Measurements from ENCODE around the gene MALSU1. TPM values are rescaled to one million over a fixed set of nuclear protein-coding genes. Genes with fewer than 3 reads are reported as not detected.

The MALSU1 gene
- total and polyA plus RNA-seq, 2 donors: 42.8 to 60.8 TPM

DNA sequence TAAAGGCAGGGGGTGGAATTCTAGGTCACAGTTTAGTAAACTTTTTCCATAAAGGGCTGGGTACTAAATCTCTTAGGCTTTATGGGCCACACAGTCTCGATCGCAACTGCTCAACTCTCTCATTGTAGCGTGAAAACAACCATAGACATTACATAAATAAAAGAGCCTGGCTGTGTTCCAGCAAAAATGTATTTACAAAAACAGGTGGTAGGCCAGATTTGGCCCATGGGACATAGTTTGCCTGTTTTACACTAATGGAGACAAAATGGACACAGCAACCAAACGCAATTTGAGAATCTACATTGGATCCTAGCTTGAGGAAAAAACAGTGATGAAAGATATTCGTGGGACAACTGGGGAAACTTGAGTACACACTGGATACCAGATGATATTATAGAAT is 23.2 kb upstream of the MALSU1 start:
- peaks cover 2% of the 10 kb centered on the region for H3K4me1 ChIP-seq (ENCODE audit: insufficient read depth)
- 71% methylated on average over 5 of the region's 5 CpGs for WGBS

GRCh38 chr7:23276376-23276775 is 22.8 kb upstream of the MALSU1 start:
- no peak overlapping the region for H3K27ac ChIP-seq (ENCODE audit: low read depth)
- no peak for DNase-seq (ENCODE audit: extremely low spot score)
- no peak overlapping the region for H3K4me3 ChIP-seq (ENCODE audit: low read depth, low read length)
- H3K4me1 ChIP-seq (ENCODE audit: insufficient read depth): peaks cover 2% of the 10 kb centered on the region
- 77% methylated on average over 5 of the region's 5 CpGs for WGBS
- H3K36me3 ChIP-seq (ENCODE audit: insufficient read depth): no peaks in the 10 kb centered on the region

More for the DNA sequence above, 23.2 kb upstream of the MALSU1 start:
- no peak overlapping the region for H3K27ac ChIP-seq (ENCODE audit: low read depth)
- DNase-seq (ENCODE audit: extremely low spot score): no peak
- H3K36me3 ChIP-seq (ENCODE audit: insufficient read depth): no peaks in the 10 kb centered on the region
- H3K4me3 ChIP-seq (ENCODE audit: low read depth, low read length): no peak overlapping the region

- 92% methylated on average over 3 of the region's 3 CpGs for WGBS
- H3K4me1 ChIP-seq (ENCODE audit: insufficient read depth): peaks cover 2% of the 10 kb centered on the region
- no peak overlapping the region for H3K27ac ChIP-seq (ENCODE audit: low read depth)
- no peak for DNase-seq (ENCODE audit: extremely low spot score)
- no peak overlapping the region for H3K4me3 ChIP-seq (ENCODE audit: low read depth, low read length)
- no peaks in the 10 kb centered on the region for H3K36me3 ChIP-seq (ENCODE audit: insufficient read depth)
Measured at GRCh38 chr7:23276947-23277346, 22.2 kb upstream of the MALSU1 start.

DNA sequence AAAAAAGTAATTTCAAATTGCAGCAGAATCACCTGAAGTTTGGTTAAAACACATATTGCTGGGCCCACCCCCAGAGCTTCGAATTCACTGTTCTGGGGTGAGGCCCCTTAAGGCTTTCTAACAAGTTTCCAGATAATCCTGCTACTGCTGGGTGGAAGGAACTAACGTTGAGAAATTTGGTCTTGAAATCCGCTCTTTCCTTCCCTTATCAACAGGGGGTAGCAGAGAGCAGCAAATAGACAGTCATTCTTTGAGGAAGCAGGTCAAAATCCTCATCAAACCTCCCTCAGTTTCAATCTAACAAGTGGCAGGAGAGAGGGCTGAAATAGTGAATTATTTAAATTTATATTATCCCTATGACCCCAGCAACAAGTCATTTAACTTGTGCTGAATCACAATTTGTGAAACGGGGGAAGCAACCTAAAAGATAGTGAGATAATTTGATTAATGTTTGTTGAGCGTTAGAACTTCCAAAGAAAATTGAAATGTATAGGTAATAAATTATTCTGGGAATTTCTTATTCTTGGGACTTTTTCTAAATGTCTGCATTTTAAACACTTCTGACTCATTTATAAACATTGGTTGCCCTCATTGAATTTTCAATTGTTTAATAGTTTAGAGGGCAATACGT is 21.7 kb upstream of the MALSU1 start:
- peaks cover 2% of the 10 kb centered on the region for H3K4me1 ChIP-seq (ENCODE audit: insufficient read depth)
- DNase-seq (ENCODE audit: extremely low spot score): no peak

GRCh38 chr7:23279819-23280525 is 19.2 kb upstream of the MALSU1 start:
- 87% methylated on average over 2 of the region's 2 CpGs for WGBS
- no peak overlapping the region for H3K4me3 ChIP-seq (ENCODE audit: low read depth, low read length)
- H3K4me1 ChIP-seq (ENCODE audit: insufficient read depth): no peaks in the 10 kb centered on the region
- no peak for DNase-seq (ENCODE audit: extremely low spot score)
- no peak overlapping the region for H3K27ac ChIP-seq (ENCODE audit: low read depth)
- H3K36me3 ChIP-seq (ENCODE audit: insufficient read depth): no peaks in the 10 kb centered on the region

More for the DNA sequence above, 21.7 kb upstream of the MALSU1 start:
- WGBS: 36% methylated on average over 6 of the region's 6 CpGs
- Histone ChIP-seq H3K27ac (ENCODE audit: low read depth) (no peak overlapping the region), H3K4me3 (ENCODE audit: low read depth, low read length) (no peak overlapping the region), H3K36me3 (ENCODE audit: insufficient read depth) (no peaks in the 10 kb centered on the region)

DNA sequence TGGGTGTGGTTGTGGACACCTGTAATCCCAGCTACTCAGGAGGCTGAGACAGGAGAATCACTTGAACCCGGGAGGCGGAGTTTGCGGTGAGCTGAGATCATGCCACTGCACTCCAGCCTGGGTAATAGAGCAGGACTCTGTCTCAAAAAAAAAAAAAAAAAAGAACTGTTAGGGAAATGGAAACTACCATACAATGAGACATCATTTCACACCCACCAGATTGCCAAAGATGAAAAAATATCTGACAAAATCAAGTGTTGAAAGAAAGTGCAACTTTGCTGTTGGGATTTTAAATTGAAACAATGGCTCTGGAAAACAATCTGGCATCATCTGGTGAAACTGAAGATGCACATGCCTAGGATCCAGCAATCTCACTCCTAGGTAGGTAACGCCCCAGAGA is 16.1 kb upstream of the MALSU1 start:
- H3K27ac ChIP-seq (ENCODE audit: low read depth): no peak overlapping the region
- WGBS: 95% methylated on average over 4 of the region's 4 CpGs

DNA sequence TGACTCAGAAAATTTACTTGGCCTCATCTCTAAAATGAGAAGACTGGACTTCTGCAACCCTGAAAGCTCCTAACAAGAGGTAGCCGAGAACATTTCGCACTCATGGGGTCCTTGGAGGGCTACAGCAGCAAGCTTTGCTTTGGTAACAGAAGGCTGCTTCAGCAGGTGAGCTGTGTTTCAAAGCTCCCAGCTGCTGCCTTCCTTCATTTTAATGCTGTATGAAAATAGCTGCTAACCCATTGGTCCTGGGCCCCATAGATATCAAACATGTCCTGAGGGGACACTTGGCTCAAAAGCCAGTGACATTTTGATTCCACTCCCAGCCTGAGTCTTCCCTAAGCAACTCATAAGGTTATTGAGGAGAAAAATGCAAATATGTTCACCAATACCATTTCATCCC is 14.3 kb upstream of the MALSU1 start:
- Histone ChIP-seq H3K4me1 (ENCODE audit: insufficient read depth) (no peaks in the 10 kb centered on the region), H3K27ac (ENCODE audit: low read depth) (no peak overlapping the region), H3K4me3 (ENCODE audit: low read depth, low read length) (no peak overlapping the region), H3K36me3 (ENCODE audit: insufficient read depth) (no peaks in the 10 kb centered on the region)
- WGBS: 95% methylated on average over 2 of the region's 2 CpGs
- DNase-seq (ENCODE audit: extremely low spot score): no peak

More for the DNA sequence above, 16.1 kb upstream of the MALSU1 start:
- H3K36me3 ChIP-seq (ENCODE audit: insufficient read depth): no peaks in the 10 kb centered on the region
- H3K4me1 ChIP-seq (ENCODE audit: insufficient read depth): no peaks in the 10 kb centered on the region
- no peak for DNase-seq (ENCODE audit: extremely low spot score)
- no peak overlapping the region for H3K4me3 ChIP-seq (ENCODE audit: low read depth, low read length)

GRCh38 chr7:23285657-23286646 is 13.2 kb upstream of the MALSU1 start:
- DNase-seq (ENCODE audit: extremely low spot score): no peak
- WGBS: 81% methylated on average over 18 of the region's 18 CpGs
- Histone ChIP-seq H3K36me3 (ENCODE audit: insufficient read depth) (no peaks in the 10 kb centered on the region), H3K4me1 (ENCODE audit: insufficient read depth) (no peaks in the 10 kb centered on the region), H3K27ac (ENCODE audit: low read depth) (no peak overlapping the region), H3K4me3 (ENCODE audit: low read depth, low read length) (no peak overlapping the region)

- WGBS: 88% methylated on average over 5 of the region's 5 CpGs
- DNase-seq (ENCODE audit: extremely low spot score): no peak
- Histone ChIP-seq H3K36me3 (ENCODE audit: insufficient read depth) (no peaks in the 10 kb centered on the region), H3K4me3 (ENCODE audit: low read depth, low read length) (no peak overlapping the region), H3K4me1 (ENCODE audit: insufficient read depth) (no peaks in the 10 kb centered on the region), H3K27ac (ENCODE audit: low read depth) (no peak overlapping the region)
Measured at GRCh38 chr7:23287612-23288011, 11.5 kb upstream of the MALSU1 start.

- WGBS: 87% methylated on average over 9 of the region's 9 CpGs
- H3K4me1 ChIP-seq (ENCODE audit: insufficient read depth): no peaks in the 10 kb centered on the region
- H3K4me3 ChIP-seq (ENCODE audit: low read depth, low read length): no peak overlapping the region
- no peaks in the 10 kb centered on the region for H3K36me3 ChIP-seq (ENCODE audit: insufficient read depth)
- no peak overlapping the region for H3K27ac ChIP-seq (ENCODE audit: low read depth)
- no peak for DNase-seq (ENCODE audit: extremely low spot score)
Measured at GRCh38 chr7:23290993-23291392, 8.1 kb upstream of the MALSU1 start.

- no peaks in the 10 kb centered on the region for H3K36me3 ChIP-seq (ENCODE audit: insufficient read depth)
- WGBS: 76% methylated on average over 3 of the region's 3 CpGs
- no peaks in the 10 kb centered on the region for H3K4me1 ChIP-seq (ENCODE audit: insufficient read depth)
- no peak for DNase-seq (ENCODE audit: extremely low spot score)
- no peak overlapping the region for H3K4me3 ChIP-seq (ENCODE audit: low read depth, low read length)
- H3K27ac ChIP-seq (ENCODE audit: low read depth): no peak overlapping the region
Measured at GRCh38 chr7:23291957-23292560, 7.1 kb upstream of the MALSU1 start.

DNA sequence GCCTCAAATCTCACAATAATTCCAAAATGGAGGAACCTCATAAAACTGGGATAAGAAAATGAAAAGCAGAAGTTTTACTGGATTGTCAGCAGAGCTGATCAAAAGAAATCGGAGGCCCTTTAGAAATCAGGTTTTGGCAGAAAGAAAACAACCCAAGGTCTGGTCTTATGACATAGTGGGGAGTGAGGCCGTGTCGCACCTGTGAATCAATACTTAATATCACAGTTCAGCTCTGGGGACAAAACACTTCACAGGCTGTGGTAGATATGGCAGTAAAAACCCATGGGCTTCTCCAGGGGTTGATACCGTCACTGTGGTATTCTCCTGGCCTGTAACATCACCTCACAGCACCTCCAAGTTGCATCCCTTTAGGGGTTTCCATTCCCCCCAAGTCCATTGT is 6.5 kb upstream of the MALSU1 start:
- Histone ChIP-seq H3K4me1 (ENCODE audit: insufficient read depth) (no peaks in the 10 kb centered on the region), H3K36me3 (ENCODE audit: insufficient read depth) (no peaks in the 10 kb centered on the region), H3K27ac (ENCODE audit: low read depth) (no peak overlapping the region), H3K4me3 (ENCODE audit: low read depth, low read length) (no peak overlapping the region)
- 85% methylated on average over 4 of the region's 4 CpGs for WGBS
- DNase-seq (ENCODE audit: extremely low spot score): no peak

DNA sequence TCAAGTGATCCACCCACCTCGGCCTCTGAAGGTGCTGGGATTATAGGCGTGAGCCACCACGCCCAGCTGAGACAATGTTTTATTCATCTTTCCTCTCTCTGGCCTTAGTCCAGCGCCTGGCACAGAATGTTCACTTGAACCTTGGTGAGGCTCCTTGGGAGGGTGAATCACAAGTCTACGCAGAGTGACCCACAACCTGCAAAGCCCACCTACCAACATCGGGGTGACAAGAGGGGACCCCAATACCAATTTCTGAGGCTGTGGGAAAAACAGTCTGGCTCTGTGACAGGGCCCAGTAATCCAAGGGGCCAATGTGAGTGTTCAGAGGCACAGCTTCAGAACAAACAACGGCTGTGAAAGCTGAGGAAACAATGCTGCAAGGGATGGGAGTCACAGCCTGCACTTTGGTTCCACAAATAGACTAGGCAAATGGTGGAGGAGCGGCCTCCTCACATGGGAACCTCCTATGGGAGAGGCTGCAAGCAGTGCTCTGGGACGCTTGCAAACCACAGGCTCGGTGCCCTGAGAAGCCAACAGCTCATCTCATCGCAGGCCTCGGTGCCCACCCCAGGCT is 5.6 kb upstream of the MALSU1 start:
- 85% methylated on average over 12 of the region's 12 CpGs for WGBS
- H3K36me3 ChIP-seq (ENCODE audit: insufficient read depth): no peaks in the 10 kb centered on the region
- DNase-seq (ENCODE audit: extremely low spot score): no peak
- no peak overlapping the region for H3K27ac ChIP-seq (ENCODE audit: low read depth)
- H3K4me1 ChIP-seq (ENCODE audit: insufficient read depth): no peaks in the 10 kb centered on the region
- no peak overlapping the region for H3K4me3 ChIP-seq (ENCODE audit: low read depth, low read length)
